Measurements from ENCODE around the gene SEMA5A. TPM values are rescaled to one million over a fixed set of nuclear protein-coding genes. Genes with fewer than 3 reads are reported as not detected.

Gene SEMA5A
- total RNA-seq, 1 donor from 2014 or later, result 9.3 TPM

DNA sequence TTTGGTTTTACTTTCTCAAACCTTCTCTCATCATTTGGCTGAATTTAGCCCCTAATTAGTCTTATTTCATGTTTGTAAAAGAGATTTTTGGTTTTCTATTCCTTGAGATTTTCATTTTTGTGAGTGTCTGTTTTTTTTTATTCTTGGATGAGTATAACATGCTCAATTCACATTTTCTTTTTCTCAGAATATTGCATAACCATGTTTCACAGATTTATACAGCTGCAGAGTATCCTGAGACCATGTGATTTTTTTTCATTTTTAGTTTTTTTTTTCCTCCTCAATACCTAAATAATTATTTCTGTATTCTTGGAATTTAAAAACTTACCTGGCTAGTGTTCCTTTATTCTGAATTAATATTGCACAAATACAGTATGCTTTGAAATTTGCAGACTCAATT lies 361.9 kb downstream of the SEMA5A start:
- no peak overlapping the region for H3K27ac ChIP-seq
- DNase-seq (ENCODE audit: extremely low spot score in 2 of 2), result no peak
- no peak overlapping the region for H3K4me3 ChIP-seq
- no peaks in the 10 kb centered on the region for H3K4me1 ChIP-seq
- intact Hi-C loops (cut with DNase I), result no loop called here
- TF ChIP-seq, protein P1, sequence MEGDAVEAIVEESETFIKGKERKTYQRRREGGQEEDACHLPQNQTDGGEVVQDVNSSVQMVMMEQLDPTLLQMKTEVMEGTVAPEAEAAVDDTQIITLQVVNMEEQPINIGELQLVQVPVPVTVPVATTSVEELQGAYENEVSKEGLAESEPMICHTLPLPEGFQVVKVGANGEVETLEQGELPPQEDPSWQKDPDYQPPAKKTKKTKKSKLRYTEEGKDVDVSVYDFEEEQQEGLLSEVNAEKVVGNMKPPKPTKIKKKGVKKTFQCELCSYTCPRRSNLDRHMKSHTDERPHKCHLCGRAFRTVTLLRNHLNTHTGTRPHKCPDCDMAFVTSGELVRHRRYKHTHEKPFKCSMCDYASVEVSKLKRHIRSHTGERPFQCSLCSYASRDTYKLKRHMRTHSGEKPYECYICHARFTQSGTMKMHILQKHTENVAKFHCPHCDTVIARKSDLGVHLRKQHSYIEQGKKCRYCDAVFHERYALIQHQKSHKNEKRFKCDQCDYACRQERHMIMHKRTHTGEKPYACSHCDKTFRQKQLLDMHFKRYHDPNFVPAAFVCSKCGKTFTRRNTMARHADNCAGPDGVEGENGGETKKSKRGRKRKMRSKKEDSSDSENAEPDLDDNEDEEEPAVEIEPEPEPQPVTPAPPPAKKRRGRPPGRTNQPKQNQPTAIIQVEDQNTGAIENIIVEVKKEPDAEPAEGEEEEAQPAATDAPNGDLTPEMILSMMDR (IDR thresholded peaks at IDR 0.05), result no peak
- TF ChIP-seq POLR2AphosphoS5 (IDR thresholded peaks at IDR 0.05; ENCODE audit: insufficient read depth in 1 of 2, low read depth in 1 of 2) (no peak), POLR2A (IDR thresholded peaks at IDR 0.05) (no peak)
- no peaks in the 10 kb centered on the region for H3K27me3 ChIP-seq
- H3K9me3 ChIP-seq, result no peaks in the 10 kb centered on the region
- no peaks in the 10 kb centered on the region for H3K36me3 ChIP-seq

DNA sequence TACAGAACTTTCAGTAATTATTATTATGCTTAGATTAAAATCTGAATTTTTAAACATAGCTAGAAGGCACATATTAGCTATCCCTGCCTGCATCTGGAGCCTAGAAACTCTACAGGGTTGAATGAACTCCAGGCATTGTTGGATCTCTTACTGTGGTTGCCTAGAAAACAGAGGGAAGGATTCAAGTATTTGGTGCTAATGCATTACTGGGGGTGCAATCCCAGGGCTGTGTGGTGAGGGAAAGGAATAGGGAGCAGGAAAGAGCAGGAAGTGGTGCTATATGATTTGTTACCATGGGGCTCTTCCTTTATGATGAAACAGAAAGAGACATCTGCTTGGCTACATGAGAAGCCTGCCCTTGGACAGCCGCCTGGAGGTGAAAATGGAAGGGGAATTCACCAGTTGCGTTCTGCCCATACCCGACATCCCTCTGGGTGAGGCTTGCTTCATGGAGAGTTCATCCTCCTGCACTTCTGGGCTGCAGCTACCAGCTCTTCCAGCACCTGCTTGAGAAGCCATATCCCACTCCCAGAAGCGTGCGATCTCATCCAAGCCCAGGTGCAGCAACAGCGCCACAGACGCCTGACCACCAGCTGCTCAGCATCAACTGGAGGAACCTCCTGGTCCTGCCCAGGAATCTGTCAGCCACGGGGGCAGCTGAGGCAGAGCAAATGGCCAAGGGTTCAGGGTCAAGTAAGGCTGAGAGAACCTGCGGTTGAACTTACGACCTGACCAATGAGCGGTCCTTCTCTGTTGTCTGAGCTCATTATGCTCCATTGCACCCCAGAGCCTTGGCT lies 362.8 kb downstream of the SEMA5A start:
- no peak for DNase-seq (ENCODE audit: extremely low spot score in 2 of 2)
- H3K36me3 ChIP-seq, result no peaks in the 10 kb centered on the region
- H3K4me3 ChIP-seq, result no peak overlapping the region
- no peak for TF ChIP-seq POLR2A (IDR thresholded peaks at IDR 0.05)
- TF ChIP-seq POLR2AphosphoS5 (IDR thresholded peaks at IDR 0.05; ENCODE audit: insufficient read depth in 1 of 2, low read depth in 1 of 2), result no peak
- TF ChIP-seq, protein P1 (IDR thresholded peaks at IDR 0.05), result no peak
- no peaks in the 10 kb centered on the region for H3K9me3 ChIP-seq
- no peak overlapping the region for H3K27ac ChIP-seq
- H3K4me1 ChIP-seq, result no peaks in the 10 kb centered on the region
- intact Hi-C loops (cut with DNase I), result no loop called here
- H3K27me3 ChIP-seq, result no peaks in the 10 kb centered on the region

DNA sequence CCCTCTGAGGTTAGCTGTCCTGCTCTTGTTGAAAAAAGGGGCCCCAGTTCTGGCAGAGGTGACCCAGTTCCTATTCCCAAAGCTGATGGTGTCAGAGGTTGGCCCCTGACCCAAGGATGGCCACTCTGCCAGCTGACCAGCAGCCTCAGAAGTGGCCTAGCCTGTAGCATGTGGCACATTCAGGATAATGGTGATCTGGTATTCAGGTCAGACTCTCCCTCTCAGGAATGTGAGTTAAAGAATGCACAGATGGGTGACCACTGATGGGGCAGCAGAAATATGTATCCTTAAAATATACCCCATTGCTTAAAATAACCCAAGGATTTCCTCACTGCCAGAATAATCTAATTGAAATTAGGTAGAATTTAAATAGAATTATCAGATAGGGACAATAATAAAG lies 369.2 kb downstream of the SEMA5A start:
- Histone ChIP-seq H3K27me3 (no peaks in the 10 kb centered on the region), H3K4me3 (no peak overlapping the region), H3K9me3 (no peaks in the 10 kb centered on the region), H3K4me1 (no peaks in the 10 kb centered on the region), H3K36me3 (no peaks in the 10 kb centered on the region), H3K27ac (no peak overlapping the region)
- no peak for TF ChIP-seq POLR2A (IDR thresholded peaks at IDR 0.05)
- TF ChIP-seq POLR2AphosphoS5 (IDR thresholded peaks at IDR 0.05; ENCODE audit: insufficient read depth in 1 of 2, low read depth in 1 of 2), result no peak
- TF ChIP-seq, protein P1 (IDR thresholded peaks at IDR 0.05), result no peak
- no peak for DNase-seq (ENCODE audit: extremely low spot score in 2 of 2)
- intact Hi-C loops (cut with DNase I), result no loop called here

DNA sequence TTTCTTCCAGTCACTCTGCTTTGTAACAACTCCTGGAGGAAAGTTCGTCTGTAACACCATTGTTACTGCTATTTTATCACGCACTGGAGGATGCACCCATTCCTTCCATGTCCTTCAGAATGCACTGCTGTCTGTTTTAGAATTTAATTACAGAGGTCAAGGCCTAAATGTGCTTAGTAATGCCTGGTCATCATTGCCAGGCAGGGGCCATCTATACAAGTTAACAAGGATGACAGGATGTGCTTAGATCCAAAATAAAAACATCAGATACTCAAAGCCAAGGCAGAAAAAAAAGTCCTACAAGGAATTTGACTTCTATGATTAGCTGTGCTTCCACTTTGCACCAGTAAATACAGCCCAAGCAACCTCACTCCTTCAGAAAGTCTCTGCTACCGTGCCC lies 371.4 kb downstream of the SEMA5A start:
- Histone ChIP-seq H3K27me3 (no peaks in the 10 kb centered on the region), H3K4me1 (no peaks in the 10 kb centered on the region), H3K9me3 (no peaks in the 10 kb centered on the region), H3K4me3 (no peak overlapping the region), H3K36me3 (no peaks in the 10 kb centered on the region), H3K27ac (no peak overlapping the region)
- TF ChIP-seq, protein P1 (IDR thresholded peaks at IDR 0.05), result no peak
- TF ChIP-seq POLR2A (IDR thresholded peaks at IDR 0.05) (no peak), POLR2AphosphoS5 (IDR thresholded peaks at IDR 0.05; ENCODE audit: insufficient read depth in 1 of 2, low read depth in 1 of 2) (no peak)
- DNase-seq (ENCODE audit: extremely low spot score in 2 of 2), result no peak
- intact Hi-C loops (cut with DNase I), result no loop called here

DNA sequence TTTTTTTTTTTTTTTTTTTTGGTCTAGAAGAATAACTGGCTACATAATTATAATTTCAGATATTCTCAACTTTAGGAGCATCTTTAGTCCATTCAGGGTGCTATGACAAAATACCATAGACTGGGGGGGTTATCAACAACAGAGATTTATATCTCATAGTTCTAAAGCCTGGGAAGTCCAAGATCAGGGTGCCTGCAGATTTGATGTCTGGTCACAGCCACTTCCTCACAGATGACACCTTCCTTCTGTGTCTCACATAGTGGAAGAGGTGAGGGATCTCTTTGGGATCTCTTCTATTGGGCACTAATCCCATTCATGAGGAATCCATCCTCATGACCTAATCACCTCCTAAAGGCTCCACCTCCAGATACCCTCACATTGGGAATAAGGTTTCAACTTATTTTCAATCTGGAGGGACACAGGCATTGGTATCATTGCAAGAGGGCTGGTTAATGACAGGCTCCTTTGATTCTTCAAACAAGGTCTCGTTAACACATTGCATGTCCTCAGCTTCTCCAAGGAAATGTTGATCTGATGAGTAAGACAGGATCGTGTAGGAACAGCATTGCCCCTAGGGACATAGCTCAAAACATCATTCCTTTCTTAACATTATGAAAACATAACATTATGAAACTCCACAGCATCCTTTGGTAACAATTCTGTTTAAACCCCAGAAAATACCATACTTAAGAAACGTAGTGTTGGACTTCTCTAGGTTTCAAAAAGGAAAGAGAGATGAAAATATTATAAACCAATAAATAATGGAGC lies 372.4 kb downstream of the SEMA5A start:
- no peaks in the 10 kb centered on the region for H3K9me3 ChIP-seq
- H3K4me1 ChIP-seq, result no peaks in the 10 kb centered on the region
- no peak overlapping the region for H3K4me3 ChIP-seq
- intact Hi-C loops (cut with DNase I), result no loop called here
- H3K36me3 ChIP-seq, result no peaks in the 10 kb centered on the region
- no peaks in the 10 kb centered on the region for H3K27me3 ChIP-seq
- DNase-seq (ENCODE audit: extremely low spot score in 2 of 2), result no peak
- TF ChIP-seq POLR2A (IDR thresholded peaks at IDR 0.05) (no peak), POLR2AphosphoS5 (IDR thresholded peaks at IDR 0.05; ENCODE audit: insufficient read depth in 1 of 2, low read depth in 1 of 2) (no peak)
- TF ChIP-seq, protein P1 (IDR thresholded peaks at IDR 0.05), result no peak
- H3K27ac ChIP-seq, result no peak overlapping the region
